K562 (cell line): Measurements from ENCODE around the gene SSTR1. TPM values are rescaled to one million over a fixed set of nuclear protein-coding genes. Genes with fewer than 3 reads are reported as not detected.

ENCODE experiments used
- ATAC-seq: fragments of 200-7000 bp; cut with Tn5 transposase; 3 replicates; pipeline ENCODE4 v1.9.1; 2020; ENCODE audit warnings: moderate library complexity
- BruUV-seq: library from RNA; stranded (reverse); fragments of 400-500 nt; replicated peaks from 2 replicates; lab custom pipeline; 2021; lab: Mats Ljungman, UMichigan
- CTCF ChIA-PET: fragments of 300-600 bp; formaldehyde crosslinking; extraction: SDS; loops from one replicate; lab custom pipeline; 2021; ENCODE audit warnings: low intra/inter-chr PET ratio; lab: Yijun Ruan, JAX
- POLR2A ChIA-PET: fragments of 300-600, 350-650 bp; sonication (Branson Sonifier 250); formaldehyde crosslinking; extraction: SDS; loops from one replicate; lab custom pipeline; 2021; ENCODE audit warnings: antibody characterized with exemption, inconsistent platforms; lab: Yijun Ruan, JAX
- DNase-seq, 4 experiments: peaks; one replicate each; pipeline versions ENCODE4 v3.0.0 to v3.0.0-alpha.2; 2011 to 2018; ENCODE audit warnings: low spot score in 3 of 4, mixed read lengths in 3 of 4; ENCODE audit errors: extremely low read depth in 1 of 4
- FAIRE-seq: peaks from 2 replicates; lab custom pipeline; 2011; peaks lifted over from hg19 to GRCh38; lab: Jason Lieb, UNC
- H2AFZ ChIP-seq: 2 replicates; pipeline ENCODE4 v1.6.0; 2011; ENCODE audit warnings: low read depth, low read length, control low read depth, inconsistent platforms
- H3K27ac ChIP-seq: fragments of 200-600 bp; 3 replicates; pipeline ENCODE4 v1.8.0; 2011; ENCODE audit warnings: low read depth, mild to moderate bottlenecking, control low read depth, inconsistent platforms, low read length, moderate library complexity, mixed read lengths; ENCODE audit errors: extremely low read depth
- H3K27me3 ChIP-seq, 2 experiments: fragments of 300-600 bp in 1 of 2; 2 replicates in 1 of 2; 3 replicates in 1 of 2; pipeline versions ENCODE4 v1.6.0 to v1.8.0; 2011; ENCODE audit warnings: inconsistent platforms in 2 of 2, low read length in 2 of 2, mild to moderate bottlenecking in 1 of 2, mixed read lengths in 1 of 2, moderate library complexity in 1 of 2; ENCODE audit not compliant: control insufficient read depth in 2 of 2, insufficient read depth in 2 of 2
- H3K36me3 ChIP-seq: fragments of 300-600 bp; 3 replicates; pipeline ENCODE4 v1.8.0; 2011; ENCODE audit warnings: mild to moderate bottlenecking, low read length, inconsistent platforms; ENCODE audit not compliant: control insufficient read depth, insufficient read depth
- H3K4me1 ChIP-seq, 2 experiments: fragments of 200-600 bp in 1 of 2; replicated peaks in 1 of 2; 2 replicates in 1 of 2; 3 replicates in 1 of 2; pipeline versions ENCODE4 v1.5.1 to v1.8.0; 2011; ENCODE audit warnings: inconsistent platforms in 2 of 2, low read length in 2 of 2, mild to moderate bottlenecking in 1 of 2, mixed read lengths in 1 of 2, moderate library complexity in 1 of 2; ENCODE audit not compliant: control insufficient read depth in 2 of 2, insufficient read depth in 2 of 2
- H3K4me2 ChIP-seq: 2 replicates; pipeline ENCODE4 v1.6.1; 2011; ENCODE audit warnings: low read length, control low read depth, inconsistent platforms, mixed read lengths; ENCODE audit not compliant: insufficient read depth
- H3K4me3 ChIP-seq: fragments of 200-600 bp; sonication (generic), shearing (Covaris generic); 2 replicates; pipeline ENCODE4 v1.5.1; 2016; ENCODE audit warnings: control low read depth, inconsistent platforms
- H3K79me2 ChIP-seq: fragments of 200-600 bp; 3 replicates; pipeline ENCODE4 v1.8.0; 2011; ENCODE audit warnings: low read length, inconsistent platforms; ENCODE audit not compliant: control insufficient read depth, insufficient read depth
- H3K9ac ChIP-seq, 2 experiments: 2 replicates each; pipeline versions ENCODE4 v1.6.0 to v1.6.1; 2011; ENCODE audit warnings: low read depth in 2 of 2, low read length in 2 of 2, control low read depth in 1 of 2, inconsistent platforms in 1 of 2, mild to moderate bottlenecking in 1 of 2, mixed read lengths in 1 of 2; ENCODE audit not compliant: insufficient read depth in 1 of 2
- H3K9me1 ChIP-seq: one replicate; pipeline ENCODE4 v1.6.0; 2011; ENCODE audit warnings: inconsistent platforms, mild to moderate bottlenecking, low read length, moderate library complexity; ENCODE audit not compliant: control insufficient read depth, insufficient read depth
- H3K9me3 ChIP-seq: replicated peaks from 2 replicates; pipeline ENCODE4 v1.5.1; 2011; ENCODE audit warnings: low read depth, low read length, inconsistent platforms; ENCODE audit not compliant: control insufficient read depth, insufficient read depth
- H4K20me1 ChIP-seq: replicated peaks from 2 replicates; pipeline ENCODE4 v1.6.1; 2011; ENCODE audit warnings: low read length, inconsistent platforms, mixed read lengths; ENCODE audit not compliant: control insufficient read depth, insufficient read depth
- POLR3G ChIP-seq: IDR thresholded peaks from 2 replicates; pipeline ENCODE4 v1.6.1; 2011; ENCODE audit not compliant: insufficient read length, insufficient replicate concordance; ENCODE audit errors: extremely low read depth
- TGIF2 ChIP-seq: sonication (generic); formaldehyde crosslinking; IDR thresholded peaks from 2 replicates; pipeline ENCODE4 v1.8.1; 2022; ENCODE audit warnings: mild to moderate bottlenecking, missing genetic modification reagents, moderate library complexity
- ZNF146 ChIP-seq: IDR thresholded peaks from one replicate; pipeline ENCODE4 v1.6.1; 2018; ENCODE audit warnings: missing compliant biosample characterization; ENCODE audit not compliant: unreplicated experiment
- ZNF165 ChIP-seq: fragments of 250-450 bp; sonication (Bioruptor Pico); IDR thresholded peaks from 2 replicates; pipeline ENCODE4 v1.4.0; 2020; ENCODE audit warnings: borderline replicate concordance
- WGBS: fragments of 100-300 bp; shearing (Covaris generic); methylation state at CpG from one replicate; pipeline ENCODE4 v1.1.6; 2016; ENCODE audit warnings: low coverage, mixed read lengths; ENCODE audit not compliant: insufficient coverage; ENCODE audit errors: missing lambda C conversion rate; 5-methylcytosine and 5-hydroxymethylcytosine counted together
- in situ Hi-C: fragments of 300-500 bp; cut with MboI; formaldehyde crosslinking; loops from 4 replicates; pipeline ENCODE4 v1.15.0; 2018; ENCODE audit warnings: inconsistent platforms, mixed read lengths
- intact Hi-C: fragments of 100-400 bp; cut with micrococcal nuclease; formaldehyde crosslinking; loops from 2 replicates; pipeline ENCODE4 v1.14.2; 2022
- polyA plus RNA-seq, 8 experiments: library from polyadenylated mRNA; depleted of rRNA in 4 of 8; stranded (reverse) in 5 of 8; unstranded in 3 of 8; fragments of >200 nt; fragmentation: Nextera tagmentation in 2 of 8; fragmentation: Illumina TruSeq in 1 of 8; extraction: Ambion mirVana in 2 of 8; extraction: Trizol in 1 of 8; gene quantifications; 2 replicates each; pipeline versions ENCODE4 v1.2.1 to v1.2.3, GENCODE V29; 2011 to 2014; ENCODE audit warnings: inconsistent platforms in 1 of 8, missing spikeins in 1 of 8
- total RNA-seq, 7 experiments: library from RNA; depleted of rRNA in 6 of 7; stranded (reverse); fragments of >200 nt in 6 of 7; fragmentation: Illumina TruSeq in 2 of 7; extraction: Trizol in 2 of 7; gene quantifications; 2 replicates each; pipeline versions ENCODE4 v1.2.1 to v1.2.3, GENCODE V29; 2011 to 2021; ENCODE audit warnings: low replicate concordance in 1 of 7

Gene SSTR1
- total and polyA plus RNA-seq, 9 of the 15 experiments (the other 6 are each of a cell fraction or from before 2014, with no cell fraction given): not detected

DNA sequence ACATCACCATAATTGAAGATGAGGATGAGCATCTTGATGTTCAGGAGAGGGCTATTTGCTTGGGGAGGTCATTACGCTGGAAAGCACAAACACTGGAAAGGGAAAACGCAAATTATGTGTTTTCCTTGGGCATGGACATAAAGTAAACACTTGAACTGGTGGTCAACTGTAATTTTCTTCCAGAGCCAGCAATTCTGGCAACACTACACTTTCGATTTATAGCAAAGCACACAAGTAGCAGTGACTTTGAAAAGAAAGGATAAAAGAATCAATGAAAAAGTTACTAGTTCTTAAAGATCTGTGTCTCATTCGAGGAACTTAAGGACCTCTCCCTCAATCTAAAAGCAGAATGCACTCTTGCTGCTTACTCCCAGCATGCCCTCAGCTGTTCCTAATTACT is 46.0 kb downstream of the SSTR1 start:
- Histone ChIP-seq H3K4me2 (no peak overlapping the region), H3K9me3 (no peaks in the 10 kb centered on the region), H2AFZ (no peak overlapping the region), H3K27ac (no peak overlapping the region), H3K27me3 (no peaks in the 10 kb centered on the region), H3K36me3 (no peaks in the 10 kb centered on the region), H3K4me1 (no peaks in the 10 kb centered on the region), H4K20me1 (no peaks in the 10 kb centered on the region), H3K4me3 (no peak overlapping the region)
- in situ Hi-C loops: no loop called here
- DNase-seq: no peak
- ATAC-seq: no peak
- no TSS peak for BruUV-seq
- intact Hi-C loops: no loop called here
- POLR2A ChIA-PET: no interaction called here
- no peak for TF ChIP-seq ZNF165
- no peak for TF ChIP-seq ZNF146 (CRISPR knock-in tag)
- no peak for TF ChIP-seq POLR3G
- TF ChIP-seq, all 486 proteins: peak for 0
- Histone ChIP-seq H3K9ac (no peak overlapping the region), H3K9me1 (no peaks in the 10 kb centered on the region), H3K79me2 (no peaks in the 10 kb centered on the region)
- CTCF ChIA-PET: no interaction called here
- FAIRE-seq: no peak
- WGBS: 0% methylated on average over 4 of the region's 4 CpGs

DNA sequence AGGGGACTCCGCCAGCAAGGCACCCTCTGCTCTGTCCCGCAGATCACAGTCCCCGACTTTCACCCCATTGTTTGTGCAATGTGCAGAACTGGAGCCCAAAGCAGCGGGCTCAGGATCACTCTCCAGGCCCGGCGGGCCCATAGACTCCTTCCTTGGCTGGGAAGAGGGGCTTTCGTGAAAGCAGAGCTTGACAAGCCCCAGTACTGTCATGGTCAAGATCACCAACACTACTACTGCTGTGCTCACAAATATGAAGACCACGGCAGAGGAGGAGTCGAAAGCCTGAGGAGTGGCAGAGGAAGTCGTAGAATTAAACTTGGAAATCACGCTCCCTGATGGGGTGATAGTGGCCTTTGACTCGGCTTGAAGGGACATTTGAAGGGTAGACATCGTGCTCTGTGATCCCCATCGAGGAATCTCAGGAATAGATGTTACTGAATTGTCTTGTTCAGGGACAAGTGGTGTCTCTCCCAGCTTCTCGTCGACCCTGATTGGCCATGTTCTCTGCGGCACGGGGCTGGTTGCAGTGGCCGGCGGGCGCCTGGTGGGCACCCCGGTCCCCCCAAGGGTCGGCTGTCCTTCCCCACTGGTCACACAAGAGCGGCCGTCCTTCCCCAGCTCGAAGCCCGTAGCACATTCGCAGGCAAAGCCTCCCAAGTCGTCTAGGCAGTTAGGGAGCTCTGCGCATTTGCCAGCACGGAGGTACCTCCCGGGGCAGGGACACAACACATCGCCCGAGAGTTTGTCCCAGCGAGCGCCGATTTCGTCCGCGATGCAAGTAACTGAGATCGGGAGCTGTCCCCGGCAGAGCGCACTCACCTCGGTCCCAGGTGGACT is 47.1 kb downstream of the SSTR1 start:
- Histone ChIP-seq H3K4me3 (no peak overlapping the region), H3K9me3 (no peaks in the 10 kb centered on the region), H3K4me2 (no peak overlapping the region), H3K27me3 (no peaks in the 10 kb centered on the region), H3K36me3 (no peaks in the 10 kb centered on the region), H4K20me1 (no peaks in the 10 kb centered on the region), H3K27ac (no peak overlapping the region), H3K9ac (no peak overlapping the region), H2AFZ (no peak overlapping the region), H3K4me1 (no peaks in the 10 kb centered on the region), H3K79me2 (no peaks in the 10 kb centered on the region), H3K9me1 (no peaks in the 10 kb centered on the region)
- in situ Hi-C loops (no loop called here), intact Hi-C loops (no loop called here)
- no peak for ATAC-seq
- FAIRE-seq: no peak
- no peak for TF ChIP-seq TGIF2
- BruUV-seq: no TSS peak
- no peak for DNase-seq
- CTCF ChIA-PET: no interaction called here
- WGBS: 4% methylated on average over 29 of the region's 44 CpGs
- POLR2A ChIA-PET: no interaction called here
